Natural killer cell treated with Interleukin-12 subunit alpha and Interleukin-12 subunit beta and Interleukin-15 and Interleukin-18, amount 100 ng/mL, for 72 hours (primary cell): ENCODE measurements around the gene KCNIP4. TPM values are rescaled to one million over a fixed set of nuclear protein-coding genes. Genes with fewer than 3 reads are reported as not detected.

Experiments
- ATAC-seq, 2 donors: fragments of 150-1000 bp; cut with Tn5 transposase in 1 of 2; sonication (Bioruptor Pico), chemical (Tn5 transposase) in 1 of 2; 2 replicates each; pipeline ENCODE4 v1.10.0; 2021
- DNase-seq: peaks from one replicate; pipeline ENCODE4 v3.0.0; 2022; ENCODE audit warnings: low spot score
- H3K27ac Mint-ChIP-seq, 2 donors: 1 replicate in 1 of 2; 2 replicates in 1 of 2; pipeline ENCODE4 v1.8.0; 2022; ENCODE audit warnings: mixed read lengths in 2 of 2, mild to moderate bottlenecking in 1 of 2, moderate library complexity in 1 of 2
- H3K27me3 Mint-ChIP-seq, 2 donors: 1 replicate in 1 of 2; 2 replicates in 1 of 2; pipeline ENCODE4 v1.8.0; 2022; ENCODE audit warnings: mixed read lengths in 2 of 2
- H3K36me3 Mint-ChIP-seq: one replicate; pipeline ENCODE4 v1.8.0; 2022; ENCODE audit warnings: mixed read lengths
- H3K4me1 Mint-ChIP-seq, 2 donors: 1 replicate in 1 of 2; 2 replicates in 1 of 2; pipeline ENCODE4 v1.8.0; 2022; ENCODE audit warnings: low read depth in 2 of 2, mixed read lengths in 2 of 2, mild to moderate bottlenecking in 1 of 2
- H3K4me3 Mint-ChIP-seq: one replicate; pipeline ENCODE4 v1.8.0; 2022; ENCODE audit warnings: mixed read lengths
- H3K9me3 Mint-ChIP-seq: 2 replicates; pipeline ENCODE4 v1.8.0; 2022; ENCODE audit warnings: mixed read lengths
- total RNA-seq, 2 donors: library from RNA; stranded (reverse); gene quantifications; one replicate each; pipeline ENCODE4 v1.2.3, GENCODE V29; 2022

The KCNIP4 gene
- total RNA-seq, 2 donors from 2014 or later = not detected

- no peak for ATAC-seq
- Mint-ChIP-seq H3K27me3 (peaks cover 0 to 3% of the 10 kb centered on the region in 2 donors), H3K9me3 (peaks cover 4% of the 10 kb centered on the region), H3K36me3 (no peaks in the 10 kb centered on the region), H3K4me1 (no peaks in the 10 kb centered on the region), H3K27ac (no peak overlapping the region), H3K4me3 (no peak overlapping the region)
- no peak for DNase-seq
These were observed 738.7 kb downstream of the KCNIP4 start for GRCh38 chr4:21209860-21210259.

- no peak for ATAC-seq
- Mint-ChIP-seq H3K27me3 (peaks cover 0 to 6% of the 10 kb centered on the region in 2 donors), H3K9me3 (peaks cover 4% of the 10 kb centered on the region), H3K4me1 (no peaks in the 10 kb centered on the region), H3K36me3 (no peaks in the 10 kb centered on the region), H3K4me3 (no peak overlapping the region), H3K27ac (no peak overlapping the region)
- no peak for DNase-seq
These were observed 742.6 kb downstream of the KCNIP4 start for GRCh38 chr4:21205821-21206531.

GRCh38 chr4:21203416-21203815 lies 745.2 kb downstream of the KCNIP4 start:
- DNase-seq = no peak
- H3K27ac Mint-ChIP-seq = no peak overlapping the region
- no peak overlapping the region for H3K4me3 Mint-ChIP-seq
- H3K36me3 Mint-ChIP-seq = no peaks in the 10 kb centered on the region
- ATAC-seq = no peak
- H3K9me3 Mint-ChIP-seq = peaks cover 2% of the 10 kb centered on the region
- peaks cover 0 to 4% of the 10 kb centered on the region in 2 donors for H3K27me3 Mint-ChIP-seq
- H3K4me1 Mint-ChIP-seq = no peaks in the 10 kb centered on the region

GRCh38 chr4:21202959-21203358 lies 745.6 kb downstream of the KCNIP4 start:
- Mint-ChIP-seq H3K4me1 (no peaks in the 10 kb centered on the region), H3K27ac (no peak overlapping the region), H3K36me3 (no peaks in the 10 kb centered on the region), H3K4me3 (no peak overlapping the region), H3K9me3 (no peaks in the 10 kb centered on the region), H3K27me3 (peaks cover 0 to 3% of the 10 kb centered on the region in 2 donors)
- ATAC-seq (no peak), DNase-seq (no peak)

- no peak for DNase-seq
- Mint-ChIP-seq H3K4me3 (no peak overlapping the region), H3K27me3 (peaks cover 0 to 7% of the 10 kb centered on the region in 2 donors), H3K9me3 (peaks cover 5% of the 10 kb centered on the region), H3K27ac (no peak overlapping the region), H3K4me1 (no peaks in the 10 kb centered on the region), H3K36me3 (no peaks in the 10 kb centered on the region)
- no peak for ATAC-seq
These were observed 749.9 kb downstream of the KCNIP4 start for GRCh38 chr4:21198683-21199082.

- Mint-ChIP-seq H3K27ac (no peak overlapping the region), H3K9me3 (peaks cover 5% of the 10 kb centered on the region), H3K36me3 (no peaks in the 10 kb centered on the region), H3K27me3 (peaks cover 0 to 4% of the 10 kb centered on the region in 2 donors), H3K4me3 (no peak overlapping the region), H3K4me1 (no peaks in the 10 kb centered on the region)
- DNase-seq (no peak), ATAC-seq (no peak)
These were observed 752.9 kb downstream of the KCNIP4 start for GRCh38 chr4:21195682-21196081.

GRCh38 chr4:21192367-21192766 lies 756.2 kb downstream of the KCNIP4 start:
- ATAC-seq (no peak), DNase-seq (no peak)
- Mint-ChIP-seq H3K4me1 (no peaks in the 10 kb centered on the region), H3K4me3 (no peak overlapping the region), H3K9me3 (peaks cover 5% of the 10 kb centered on the region), H3K36me3 (no peaks in the 10 kb centered on the region), H3K27me3 (peaks cover 0 to 7% of the 10 kb centered on the region in 2 donors), H3K27ac (no peak overlapping the region)

- Mint-ChIP-seq H3K27ac (no peak overlapping the region), H3K36me3 (no peaks in the 10 kb centered on the region), H3K9me3 (peaks cover 5% of the 10 kb centered on the region), H3K4me3 (no peak overlapping the region), H3K27me3 (peaks cover 0 to 7% of the 10 kb centered on the region in 2 donors), H3K4me1 (no peaks in the 10 kb centered on the region)
- DNase-seq (no peak), ATAC-seq (no peak)
These were observed 757.3 kb downstream of the KCNIP4 start for GRCh38 chr4:21191317-21191716.

GRCh38 chr4:21184788-21185187 lies 763.8 kb downstream of the KCNIP4 start:
- ATAC-seq (no peak), DNase-seq (no peak)
- no peaks in the 10 kb centered on the region for H3K9me3 Mint-ChIP-seq
- H3K36me3 Mint-ChIP-seq = no peaks in the 10 kb centered on the region
- no peaks in the 10 kb centered on the region for H3K4me1 Mint-ChIP-seq
- H3K27me3 Mint-ChIP-seq = peaks cover 16 to 18% of the 10 kb centered on the region in 2 donors
- H3K27ac Mint-ChIP-seq = no peak overlapping the region
- H3K4me3 Mint-ChIP-seq = no peak overlapping the region

GRCh38 chr4:21181716-21182115 lies 766.9 kb downstream of the KCNIP4 start:
- H3K27me3 Mint-ChIP-seq = peaks cover 18 to 25% of the 10 kb centered on the region in 2 donors
- H3K36me3 Mint-ChIP-seq = no peaks in the 10 kb centered on the region
- no peak overlapping the region for H3K27ac Mint-ChIP-seq
- ATAC-seq = no peak
- no peak overlapping the region for H3K4me3 Mint-ChIP-seq
- H3K9me3 Mint-ChIP-seq = peaks cover 3% of the 10 kb centered on the region
- no peak for DNase-seq
- no peaks in the 10 kb centered on the region for H3K4me1 Mint-ChIP-seq

- Mint-ChIP-seq H3K4me1 (no peaks in the 10 kb centered on the region), H3K27ac (no peak overlapping the region), H3K9me3 (peaks cover 3% of the 10 kb centered on the region), H3K4me3 (no peak overlapping the region), H3K27me3 (peaks cover 5 to 7% of the 10 kb centered on the region in 2 donors), H3K36me3 (no peaks in the 10 kb centered on the region)
- DNase-seq (no peak), ATAC-seq (no peak)
These were observed 770.7 kb downstream of the KCNIP4 start for GRCh38 chr4:21177871-21178270.

GRCh38 chr4:21177092-21177491 lies 771.5 kb downstream of the KCNIP4 start:
- H3K27ac Mint-ChIP-seq = no peak overlapping the region
- ATAC-seq (no peak), DNase-seq (no peak)
- no peak overlapping the region for H3K4me3 Mint-ChIP-seq
- peaks cover 3% of the 10 kb centered on the region for H3K9me3 Mint-ChIP-seq
- H3K4me1 Mint-ChIP-seq = no peaks in the 10 kb centered on the region
- H3K27me3 Mint-ChIP-seq = peaks cover 5 to 7% of the 10 kb centered on the region in 2 donors
- H3K36me3 Mint-ChIP-seq = no peaks in the 10 kb centered on the region

- no peaks in the 10 kb centered on the region for H3K4me1 Mint-ChIP-seq
- no peak overlapping the region for H3K27ac Mint-ChIP-seq
- no peak for DNase-seq
- no peak overlapping the region for H3K4me3 Mint-ChIP-seq
- no peaks in the 10 kb centered on the region for H3K9me3 Mint-ChIP-seq
- no peaks in the 10 kb centered on the region for H3K36me3 Mint-ChIP-seq
- H3K27me3 Mint-ChIP-seq = peaks cover 0 to 4% of the 10 kb centered on the region in 2 donors
- ATAC-seq = no peak
These were observed 780.9 kb downstream of the KCNIP4 start for GRCh38 chr4:21167711-21168110.

- H3K4me1 Mint-ChIP-seq = no peaks in the 10 kb centered on the region
- no peak overlapping the region for H3K27ac Mint-ChIP-seq
- DNase-seq (no peak), ATAC-seq (no peak)
- no peaks in the 10 kb centered on the region for H3K36me3 Mint-ChIP-seq
- H3K9me3 Mint-ChIP-seq = no peaks in the 10 kb centered on the region
- no peak overlapping the region for H3K4me3 Mint-ChIP-seq
- H3K27me3 Mint-ChIP-seq = peaks cover 7 to 11% of the 10 kb centered on the region in 2 donors
These were observed 793.2 kb downstream of the KCNIP4 start for GRCh38 chr4:21155367-21155766.

- ATAC-seq = no peak
- no peaks in the 10 kb centered on the region for H3K9me3 Mint-ChIP-seq
These were observed 809.2 kb downstream of the KCNIP4 start for GRCh38 chr4:21139327-21139726.

More at GRCh38 chr4:21139327-21139726, 809.2 kb downstream of the KCNIP4 start:
- no peak overlapping the region for H3K4me3 Mint-ChIP-seq
- H3K27me3 Mint-ChIP-seq = peaks cover under 1 to 6% of the 10 kb centered on the region in 2 donors
- DNase-seq = no peak
- H3K4me1 Mint-ChIP-seq = no peaks in the 10 kb centered on the region
- H3K36me3 Mint-ChIP-seq = no peaks in the 10 kb centered on the region
- H3K27ac Mint-ChIP-seq = no peak overlapping the region
